IMR-90 (cell line): ENCODE results near the gene ATF6B.

Experiments
- CHD1 ChIP-seq: IDR thresholded peaks from 2 replicates; pipeline ENCODE4 v1.6.1; 2012; ENCODE audit warnings: low read depth, low read length, improper control_type of control experiment
- CTCF ChIP-seq: conservative IDR thresholded peaks from 2 replicates; pipeline ENCODE4 v1.5.1; 2012; ENCODE audit warnings: mild to moderate bottlenecking, low read depth, low read length, improper control_type of control experiment
- ELK1 ChIP-seq: fragments of 150-350 bp; IDR thresholded peaks from 2 replicates; pipeline ENCODE4 v1.6.1; 2016; ENCODE audit warnings: low read depth, mild to moderate bottlenecking, low read length, moderate library complexity, borderline replicate concordance
- MXI1 ChIP-seq: IDR thresholded peaks from 2 replicates; pipeline ENCODE4 v1.6.1; 2012; ENCODE audit warnings: low read depth, mild to moderate bottlenecking, low read length, moderate library complexity, borderline replicate concordance
- POLR2A ChIP-seq: IDR thresholded peaks from 2 replicates; pipeline ENCODE4 v1.6.1; 2012; ENCODE audit warnings: mild to moderate bottlenecking, low read depth, low read length
- RAD21 ChIP-seq: IDR thresholded peaks from 2 replicates; pipeline ENCODE4 v1.6.1; 2012; ENCODE audit warnings: low read length, improper control_type of control experiment
- RCOR1 ChIP-seq: IDR thresholded peaks from 2 replicates; pipeline ENCODE4 v1.6.1; 2012; ENCODE audit warnings: mild to moderate bottlenecking, low read length, improper control_type of control experiment; ENCODE audit not compliant: insufficient replicate concordance
- RFX5 ChIP-seq: IDR thresholded peaks from 2 replicates; pipeline ENCODE4 v1.8.0; 2012; ENCODE audit warnings: low read depth, mild to moderate bottlenecking, low read length, moderate library complexity
- SMC3 ChIP-seq: fragments of 150-350 bp; IDR thresholded peaks from 2 replicates; pipeline ENCODE4 v1.6.1; 2016; ENCODE audit warnings: low read depth, mild to moderate bottlenecking, antibody characterized with exemption, low read length, moderate library complexity
- USF2 ChIP-seq: fragments of 150-350 bp; IDR thresholded peaks from 2 replicates; pipeline ENCODE4 v1.6.1; 2017; ENCODE audit warnings: mild to moderate bottlenecking, antibody characterized with exemption, low read length, low read depth

GRCh38 chr6:32073101-32073500 is 54.9 kb downstream of the ATF6B start:
- TF ChIP-seq POLR2A = no peak
- TF ChIP-seq CTCF = no peak
- no peak for TF ChIP-seq CHD1
- TF ChIP-seq SMC3 = no peak
- TF ChIP-seq MXI1 = no peak
- TF ChIP-seq ELK1 = no peak
- no peak for TF ChIP-seq RCOR1
- TF ChIP-seq RFX5 = no peak
- TF ChIP-seq RAD21 = no peak
- TF ChIP-seq USF2 = no peak
